NCI-H1436 (cell line): ENCODE measurements around the gene SENP5.
A peak's percentile ranks its signal among the peaks of the same experiment; 100 is the strongest.

Source experiments
- DNase-seq: peaks from one replicate; lab custom pipeline; 2025; lab: John Stamatoyannopoulos, UW

Gene SENP5

DNA sequence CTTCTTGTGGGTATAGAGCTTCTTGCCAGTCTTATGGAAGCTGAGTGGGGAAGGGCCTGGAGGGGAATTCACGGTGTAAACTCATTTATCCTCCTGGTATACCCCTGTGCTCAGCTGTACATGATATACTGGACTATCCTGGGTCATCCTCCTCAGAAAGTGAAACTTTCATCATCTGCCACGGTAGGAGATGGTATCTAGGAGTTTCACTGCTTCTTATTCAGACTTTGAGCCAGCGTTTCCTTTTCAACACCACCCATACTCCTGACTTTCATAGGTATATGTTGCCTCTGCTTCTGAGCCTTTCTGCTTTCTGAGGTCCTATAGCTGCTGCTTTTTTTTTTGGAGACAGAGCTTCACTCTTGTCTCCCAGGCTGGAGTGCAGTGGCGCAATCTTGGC is 15.6 kb downstream of the SENP5 start:
- DNase-seq = no peak

DNA sequence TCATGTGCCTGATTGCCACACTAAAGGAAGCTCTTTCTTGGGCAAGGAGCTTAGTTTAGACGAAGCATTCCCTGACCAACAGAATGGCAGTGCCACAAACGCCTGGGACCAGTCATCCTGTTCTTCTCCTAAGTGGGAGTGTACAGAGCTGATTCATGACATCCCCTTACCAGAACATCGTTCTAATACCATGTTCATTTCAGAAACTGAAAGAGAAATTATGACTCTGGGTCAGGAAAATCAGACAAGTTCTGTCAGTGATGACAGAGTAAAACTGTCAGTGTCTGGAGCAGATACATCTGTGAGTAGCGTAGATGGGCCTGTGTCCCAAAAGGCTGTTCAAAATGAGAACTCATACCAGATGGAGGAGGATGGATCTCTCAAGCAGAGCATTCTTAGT is 18.4 kb downstream of the SENP5 start:
- DNase-seq = no peak

DNA sequence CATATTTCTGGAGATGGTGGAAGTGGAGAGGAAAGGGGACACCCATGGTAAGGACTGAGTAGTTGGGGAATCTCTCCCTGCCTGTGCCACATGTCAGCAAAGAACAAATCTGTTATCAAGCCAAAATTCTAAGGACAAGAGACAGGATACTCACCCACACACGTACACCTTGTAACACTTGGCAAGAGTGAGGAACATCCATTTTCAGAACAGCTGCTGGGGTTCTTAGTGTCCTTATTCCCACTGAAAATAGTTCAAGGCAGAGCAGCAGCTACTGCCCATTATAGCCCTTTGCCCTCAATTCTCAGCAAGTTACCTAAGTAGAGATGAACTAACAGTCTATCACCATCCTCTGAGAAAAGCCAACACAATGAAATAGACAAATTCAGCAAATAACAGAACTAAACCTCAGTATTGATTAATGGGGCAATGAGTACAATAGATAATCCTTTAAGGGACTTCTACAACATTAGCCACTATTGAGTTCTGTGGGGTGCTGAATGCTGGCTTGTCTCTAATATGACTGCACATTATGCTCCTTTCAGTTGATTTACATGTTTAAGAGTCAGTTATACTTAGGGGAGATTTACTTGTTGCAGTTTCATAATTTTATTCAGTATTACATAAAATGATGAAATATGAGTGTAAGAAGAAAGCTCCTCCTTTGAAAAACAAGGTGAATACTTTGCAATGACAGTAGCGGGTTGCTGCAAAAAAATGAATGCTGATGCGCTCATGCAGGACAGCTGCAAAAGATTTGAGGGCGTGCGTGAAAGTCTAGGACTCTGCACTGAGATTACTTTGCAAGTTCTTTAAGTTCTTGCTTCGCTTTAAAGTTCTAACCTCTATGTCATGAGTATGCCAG is 22.4 kb downstream of the SENP5 start:
- DNase-seq = no peak

DNA sequence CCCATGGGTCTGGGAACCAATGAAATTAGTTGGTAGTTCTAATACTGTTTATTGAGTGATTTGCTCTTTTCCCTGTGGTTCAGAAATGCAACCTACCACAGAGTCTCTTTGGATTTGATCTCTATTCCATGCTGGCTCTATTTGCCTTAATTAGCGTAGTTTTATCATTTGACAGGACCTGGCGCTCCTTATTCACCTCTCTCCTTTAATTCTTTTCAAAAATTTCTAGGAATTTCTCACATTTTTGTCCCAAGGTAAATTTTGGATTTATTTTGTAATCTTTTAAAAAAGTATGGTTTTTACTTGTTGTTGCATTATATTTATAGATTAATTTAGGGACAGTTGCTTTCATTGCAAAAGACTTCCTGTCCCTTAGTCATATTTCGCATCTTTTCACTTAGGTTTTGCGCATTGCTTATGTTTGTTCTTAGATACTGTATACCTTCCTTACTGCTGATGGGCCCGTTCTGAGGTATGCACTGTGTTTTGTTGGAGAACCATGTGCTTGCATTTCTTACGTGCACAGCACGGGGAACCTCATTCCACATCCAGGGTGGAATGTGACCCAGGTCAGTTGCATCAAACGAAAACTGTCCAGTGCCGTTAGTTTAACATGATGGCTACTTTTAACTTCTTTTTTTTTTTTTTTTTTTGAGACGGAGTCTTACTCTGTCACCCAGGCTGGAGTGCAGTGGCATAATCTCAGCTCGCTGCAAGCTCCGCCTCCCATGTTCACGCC is 27.0 kb downstream of the SENP5 start:
- DNase-seq = no peak

DNA sequence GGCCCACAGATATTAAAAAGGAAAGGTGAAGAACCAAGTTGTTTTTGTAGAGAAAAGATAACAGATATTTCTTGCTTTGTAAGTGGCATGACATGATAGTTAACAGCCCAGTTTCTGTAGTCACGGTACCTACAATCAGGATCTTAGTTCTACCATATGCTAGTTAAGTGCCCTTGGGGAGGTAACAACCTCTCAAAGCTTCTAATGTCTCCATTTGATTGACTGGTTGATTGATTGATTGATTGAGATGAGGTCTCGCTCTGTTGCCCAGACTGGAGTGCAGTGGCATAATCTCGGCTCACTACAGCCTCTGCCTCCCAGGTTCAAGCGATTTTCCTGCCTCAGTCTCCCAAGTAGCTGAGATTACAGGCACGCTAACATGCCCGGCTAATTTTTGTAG is 28.5 kb downstream of the SENP5 start:
- DNase-seq = no peak

DNA sequence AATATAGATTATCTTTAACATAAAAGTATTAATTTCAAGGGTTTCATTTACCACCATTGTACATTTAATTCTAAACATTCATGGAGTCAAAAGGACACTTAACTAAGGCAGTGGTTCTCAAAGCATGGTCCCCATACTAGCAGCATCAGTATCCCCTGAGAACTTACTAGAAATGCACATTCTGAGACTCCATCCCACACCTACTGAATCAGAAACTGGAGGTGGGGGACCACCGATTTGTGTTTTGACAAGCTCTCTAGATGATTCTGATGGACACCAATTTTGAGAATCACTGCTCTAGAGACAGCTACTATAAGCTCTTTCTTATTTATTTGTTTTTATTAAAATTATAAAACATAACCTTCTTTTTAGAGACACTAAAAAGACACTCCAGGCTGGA is 34.0 kb downstream of the SENP5 start:
- DNase-seq = no peak

DNA sequence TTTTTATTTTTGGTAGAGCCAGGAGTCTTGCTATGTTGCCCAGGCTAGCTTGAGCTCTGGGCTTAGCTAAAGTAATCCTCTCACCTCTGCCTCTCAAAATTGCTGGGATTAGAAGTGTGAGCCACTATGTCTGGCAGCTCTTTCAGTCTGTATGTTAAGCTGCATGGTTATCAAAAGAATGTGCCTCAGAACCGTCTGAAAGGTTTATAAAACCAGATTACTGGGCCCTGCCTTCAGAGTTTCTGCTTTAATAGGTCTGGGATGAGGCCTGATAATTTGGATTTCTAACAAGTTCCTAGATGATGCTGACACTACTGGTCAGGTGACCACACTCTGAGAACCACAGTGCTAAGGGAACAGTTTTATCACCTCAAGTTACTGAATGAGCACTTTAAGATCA is 34.6 kb downstream of the SENP5 start:
- no peak for DNase-seq

DNA sequence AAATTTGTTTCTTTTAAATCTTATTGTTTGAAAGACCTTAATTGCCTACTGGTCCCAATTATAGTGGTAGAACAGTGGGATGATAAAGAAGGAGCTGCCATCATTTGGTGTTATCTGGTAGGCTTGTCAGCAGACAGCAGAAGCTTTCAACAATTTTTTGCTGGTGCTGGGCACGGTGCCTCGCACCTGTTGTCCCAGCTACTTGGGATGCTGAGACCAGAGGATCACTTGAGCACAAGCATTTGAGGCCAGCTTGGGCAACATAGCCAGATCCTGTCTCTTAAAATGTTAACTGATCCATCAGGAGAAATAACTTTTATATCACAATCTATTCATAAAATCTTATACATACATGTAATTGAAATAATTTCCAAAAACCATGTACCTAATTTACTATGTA is 36.0 kb downstream of the SENP5 start:
- DNase-seq = no peak

DNA sequence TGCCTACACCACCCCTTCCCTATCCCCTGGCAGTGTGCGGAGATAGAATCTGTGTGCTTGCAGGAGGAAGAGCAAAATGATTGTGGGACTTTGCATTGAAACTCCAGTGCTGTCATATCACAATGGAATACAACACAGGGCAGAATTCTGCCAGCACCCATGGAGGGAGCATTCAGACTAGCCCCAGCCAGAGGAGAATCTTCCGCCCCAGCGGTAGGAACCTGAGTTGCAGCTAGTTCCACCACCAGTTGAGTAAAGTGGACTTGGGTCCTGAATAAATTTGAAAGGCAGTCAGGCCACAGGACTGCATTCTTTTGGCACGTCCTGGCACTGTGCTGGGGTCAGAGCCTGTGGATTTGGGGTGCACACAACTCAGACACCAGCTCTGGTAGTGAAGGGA is 47.1 kb downstream of the SENP5 start:
- DNase-seq = no peak

DNA sequence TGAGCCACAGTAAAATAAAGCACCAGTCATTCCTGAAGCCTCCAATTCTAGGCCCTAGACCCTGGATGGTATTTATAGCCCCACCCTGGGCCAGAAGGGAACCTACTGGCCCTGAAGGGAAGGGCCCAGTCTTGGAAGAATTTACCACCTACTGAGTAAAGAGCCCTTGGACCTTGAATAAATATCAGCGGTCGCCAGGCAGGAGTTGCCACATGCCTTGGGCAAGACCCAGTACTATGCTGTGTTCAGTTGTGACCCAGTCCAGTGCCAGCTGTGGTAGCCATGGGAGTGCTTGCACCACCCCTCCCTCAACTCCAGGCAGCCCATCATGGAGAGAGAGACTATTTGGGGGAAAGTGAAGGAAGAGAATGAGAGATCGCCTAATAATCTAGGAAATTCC is 47.7 kb downstream of the SENP5 start:
- DNase-seq = no peak

DNA sequence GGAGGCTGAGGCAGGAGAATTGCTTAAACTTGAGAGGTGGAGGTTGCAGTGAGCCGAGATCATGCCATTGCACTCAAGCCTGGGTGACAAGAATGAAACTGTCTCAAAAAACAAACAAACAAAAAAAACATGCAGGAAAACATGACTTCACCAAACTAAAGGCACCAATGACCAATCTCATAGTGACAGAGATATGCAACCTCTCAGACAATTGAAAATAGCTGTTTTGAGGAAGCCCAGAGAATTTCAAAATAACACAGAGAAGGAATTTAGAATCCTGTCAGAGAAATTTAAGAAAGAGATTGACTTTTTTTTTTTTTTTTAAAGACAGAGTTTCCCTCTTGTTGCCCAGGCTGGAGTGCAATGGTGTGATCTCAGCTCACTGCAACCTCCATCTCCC is 48.5 kb downstream of the SENP5 start:
- no peak for DNase-seq

DNA sequence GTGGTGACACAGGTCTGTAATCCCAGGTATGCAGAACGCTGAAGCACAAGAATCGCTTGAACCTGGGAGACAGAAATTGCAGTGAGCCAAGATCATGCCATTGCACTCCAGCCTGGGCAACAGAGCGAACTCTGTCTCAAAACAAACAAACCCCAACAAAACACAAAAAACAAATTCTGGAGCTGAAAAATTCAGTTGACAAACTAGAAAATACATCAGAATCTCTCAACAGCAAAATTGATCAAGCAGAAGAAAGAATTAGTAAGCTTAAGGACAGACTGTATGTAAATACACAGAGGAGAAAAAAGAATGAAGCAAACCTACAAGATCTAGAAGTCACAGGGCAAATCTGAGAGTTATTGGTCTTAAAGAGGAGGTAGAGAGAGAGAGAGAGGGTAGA is 49.3 kb downstream of the SENP5 start:
- no peak for DNase-seq

DNA sequence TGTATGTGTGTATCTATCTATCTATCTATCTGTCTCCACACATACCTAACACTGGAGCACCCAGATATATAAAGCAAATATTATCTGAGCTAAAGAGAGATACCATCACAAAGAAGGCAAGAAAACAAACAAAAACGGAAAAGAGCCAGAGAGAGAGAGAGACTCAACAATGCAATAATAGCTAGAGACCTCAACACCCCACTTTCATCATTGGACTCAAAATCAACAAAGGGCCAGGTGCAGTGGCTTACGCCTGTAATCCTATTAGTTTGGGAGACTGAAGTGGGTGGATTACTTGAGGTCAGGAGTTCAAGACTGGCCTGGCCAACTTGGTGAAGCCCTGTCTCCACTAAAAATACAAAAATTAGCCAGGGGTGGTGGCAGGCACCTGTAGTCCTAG is 51.2 kb downstream of the SENP5 start:
- DNase-seq = no peak

DNA sequence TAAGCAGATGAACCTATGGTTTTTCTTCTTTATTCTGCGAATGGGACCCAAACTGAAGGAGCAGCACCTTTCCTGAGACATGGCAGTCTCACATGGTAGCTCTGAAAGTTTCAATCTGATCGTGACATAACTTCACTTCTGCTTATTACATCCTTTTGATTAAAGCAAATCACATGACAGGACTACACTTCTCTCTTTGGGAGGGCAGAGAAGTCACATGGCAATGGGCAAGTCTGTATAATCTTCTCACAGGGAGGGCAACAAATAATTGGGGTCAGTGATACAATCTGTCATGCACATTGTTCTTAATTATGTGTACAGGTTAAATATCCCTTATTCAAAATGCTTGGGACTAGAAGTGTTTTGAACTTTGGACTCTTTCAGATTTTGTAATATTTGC is 53.0 kb downstream of the SENP5 start:
- DNase-seq = no peak

DNA sequence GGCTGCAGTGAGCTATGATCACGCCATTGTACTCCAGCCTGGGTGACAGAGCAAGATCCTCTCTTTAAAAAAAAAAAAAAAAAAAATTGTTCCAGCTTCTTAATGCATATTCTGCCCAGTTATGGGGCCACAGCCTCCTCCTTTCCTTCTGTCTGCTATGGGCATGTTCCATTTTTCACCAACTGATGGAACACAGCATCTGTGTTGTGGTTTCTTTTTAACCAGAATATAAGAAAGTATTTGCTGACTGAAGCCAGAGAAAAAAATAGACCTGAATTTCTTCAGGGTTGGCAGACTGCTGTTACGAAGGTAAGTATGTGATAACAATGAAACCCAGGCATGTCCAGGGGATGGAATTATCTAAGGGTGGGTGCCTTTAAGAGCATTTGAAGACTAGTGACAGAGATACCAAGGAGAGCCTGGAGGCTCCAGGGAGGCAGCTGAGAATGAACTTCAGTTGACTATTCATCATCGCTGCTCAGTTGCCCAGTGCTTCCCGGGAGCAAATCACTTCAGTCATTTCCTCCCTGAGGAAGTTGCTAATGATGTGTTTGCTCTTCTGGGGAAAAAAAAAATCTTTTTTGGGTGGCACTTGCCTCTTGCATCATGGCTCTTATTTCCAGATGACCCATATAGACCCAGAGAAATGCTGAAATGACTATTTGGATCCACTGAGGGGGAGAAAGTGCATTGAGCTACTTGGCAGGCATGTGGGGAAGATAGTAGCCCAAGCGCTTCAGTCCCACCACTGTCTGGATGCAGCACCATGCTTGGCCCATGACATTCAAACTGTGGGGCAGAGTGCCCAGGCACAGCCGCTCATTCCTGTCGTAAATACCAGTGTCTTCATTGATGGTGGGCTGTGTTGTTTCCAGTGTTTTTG is 60.1 kb downstream of the SENP5 start:
- no peak for DNase-seq

DNA sequence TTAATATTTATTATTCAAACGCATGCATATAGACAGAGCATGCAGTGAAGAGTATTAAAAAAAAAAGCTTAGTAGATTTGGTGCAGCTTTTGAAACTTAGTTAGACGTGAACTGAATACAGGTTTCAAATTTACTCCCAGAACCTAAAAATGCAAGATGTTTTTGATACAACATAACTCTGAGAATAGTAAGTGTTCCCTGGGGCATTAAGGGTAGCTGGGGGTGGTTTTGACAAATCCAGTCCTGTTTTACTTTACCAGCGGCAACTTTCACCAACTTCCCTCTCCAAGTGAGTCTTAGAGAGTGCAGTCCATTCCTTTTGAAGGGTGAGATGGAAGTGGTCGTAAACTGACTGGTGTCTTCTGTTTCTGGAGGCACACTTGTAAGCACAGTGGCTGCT is 63.4 kb downstream of the SENP5 start:
- DNase-seq = no peak

DNA sequence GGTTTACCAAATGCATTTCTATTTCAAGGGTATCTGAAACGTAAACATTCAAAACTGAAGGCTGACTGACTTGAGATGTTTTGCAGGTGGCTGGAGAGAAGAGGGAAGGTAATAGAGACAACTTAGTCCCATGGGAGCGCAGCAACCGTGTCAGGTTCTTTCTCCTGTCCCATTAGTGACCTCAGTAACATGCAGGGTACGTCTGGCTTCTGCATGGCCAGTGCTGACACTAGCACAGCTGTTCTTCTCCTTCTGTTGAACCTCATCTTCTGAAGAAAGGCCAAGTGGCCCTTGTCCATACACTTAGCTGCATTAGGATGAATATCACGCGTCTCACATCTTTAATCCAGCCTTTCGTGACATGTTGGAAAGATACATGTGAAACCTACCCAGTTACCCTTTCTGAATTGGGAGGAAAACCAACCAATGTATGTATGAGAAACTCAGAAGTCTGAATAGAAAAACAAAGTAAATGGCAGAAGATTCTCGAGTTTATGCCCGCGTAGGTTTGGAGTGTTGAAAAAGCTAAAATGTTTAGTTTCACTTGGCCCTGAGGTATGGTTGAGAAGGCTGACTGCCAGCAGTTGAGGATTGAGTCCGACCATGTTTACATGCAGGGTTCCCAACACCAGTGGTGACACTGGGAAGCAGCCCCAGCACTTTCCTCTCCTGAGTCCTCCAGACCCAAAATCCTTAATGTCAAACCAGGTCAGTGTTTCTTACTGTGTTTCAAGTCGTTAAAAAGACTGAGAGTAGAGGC is 64.3 kb downstream of the SENP5 start:
- no peak for DNase-seq

DNA sequence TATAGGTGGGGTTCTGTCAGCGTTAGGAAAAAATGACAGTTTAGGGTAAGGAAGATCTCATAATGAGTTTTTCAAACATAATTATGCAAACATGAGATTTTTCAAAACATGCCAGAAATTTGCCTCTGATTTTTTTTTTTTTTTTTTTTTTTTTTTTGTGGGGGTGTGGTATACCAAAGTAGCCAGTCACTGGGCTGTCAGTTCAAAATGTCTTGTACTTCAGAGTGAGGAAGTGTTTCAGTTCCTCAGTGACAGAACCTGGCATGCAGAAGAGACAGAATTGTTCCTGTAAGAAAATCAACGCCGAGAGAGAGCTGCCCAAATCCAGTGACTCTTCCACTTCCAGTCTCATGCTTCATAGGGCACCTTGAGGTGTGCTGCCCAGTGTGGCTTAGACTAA is 64.9 kb downstream of the SENP5 start:
- DNase-seq = no peak

DNA sequence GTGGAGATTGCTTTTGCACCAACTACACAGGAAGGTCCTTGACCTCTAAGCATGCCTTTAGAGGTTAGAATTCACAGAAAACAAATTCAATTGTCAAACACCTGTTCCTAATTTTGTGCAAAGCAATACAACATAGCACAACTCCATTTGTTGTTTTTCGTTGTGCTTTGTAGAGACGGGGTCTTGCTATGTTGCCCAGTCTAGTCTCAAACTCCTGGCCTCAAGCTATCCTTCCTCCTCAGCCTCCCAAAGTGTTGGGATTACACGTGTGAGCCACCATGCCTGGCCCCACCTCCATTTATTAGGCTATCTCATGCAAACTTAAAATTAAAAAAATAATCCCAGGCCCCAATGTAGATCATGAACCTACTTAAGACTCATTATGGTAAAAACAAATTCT is 68.6 kb downstream of the SENP5 start:
- DNase-seq = no peak

DNA sequence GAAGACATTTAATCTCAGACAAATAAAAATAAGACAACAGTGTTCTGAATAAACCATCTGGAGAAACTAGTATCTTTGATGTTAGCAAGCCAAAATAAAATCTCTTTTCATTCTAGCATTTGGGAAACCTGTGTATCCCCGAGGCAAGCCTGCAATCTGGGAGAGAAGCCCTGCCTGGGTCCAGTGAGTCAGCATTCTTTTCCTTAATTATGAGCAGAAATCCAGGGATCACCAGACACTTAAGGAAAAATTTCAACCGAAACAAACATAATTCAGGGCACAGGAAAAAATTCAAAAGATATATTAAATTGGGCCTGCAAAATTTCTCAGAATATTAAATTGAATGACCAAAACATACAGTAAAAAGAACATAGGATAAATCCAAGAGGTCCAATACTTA is 70.4 kb downstream of the SENP5 start:
- no peak for DNase-seq

DNA sequence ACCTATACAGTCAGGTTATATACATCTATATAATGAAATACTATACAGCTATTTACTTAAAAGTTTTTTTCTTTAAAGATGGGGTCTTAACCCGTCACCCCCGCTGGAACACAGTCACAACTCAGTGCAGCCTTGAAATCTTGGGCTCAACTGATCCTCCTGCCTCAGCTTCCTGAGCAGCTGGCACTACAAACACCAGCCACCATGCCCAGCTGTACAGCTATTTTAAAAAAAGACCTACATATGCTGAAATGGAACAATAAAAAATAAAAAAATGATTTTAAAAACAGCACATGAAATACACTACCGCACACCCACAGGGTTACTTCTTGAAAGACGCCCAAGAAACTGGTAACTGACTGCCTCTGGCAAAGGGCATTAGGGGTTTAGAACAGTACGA is 70.9 kb downstream of the SENP5 start:
- no peak for DNase-seq

DNA sequence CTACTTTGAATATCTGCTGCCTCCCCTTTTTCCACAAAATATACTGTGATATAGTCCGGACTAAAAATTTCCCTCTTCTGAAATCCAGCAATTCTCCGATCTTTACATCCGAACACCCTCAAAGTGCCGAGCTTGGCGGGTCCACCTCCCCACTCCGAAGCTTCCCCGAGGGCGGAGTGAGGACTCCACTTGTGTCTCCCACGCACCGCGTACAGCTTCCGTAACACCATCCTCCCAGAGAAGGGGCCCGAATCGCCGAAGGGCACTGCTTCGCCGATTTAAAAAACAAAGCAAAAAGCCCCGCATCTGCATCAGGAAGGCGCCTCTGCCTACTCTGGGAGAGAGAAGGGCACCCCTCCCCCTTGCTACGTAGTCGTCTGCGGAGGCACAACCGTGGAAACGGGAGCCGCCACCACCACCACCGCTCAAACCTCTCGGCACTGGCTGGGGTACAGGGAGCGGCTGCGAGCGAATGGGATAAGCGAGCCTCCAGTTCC is 74.1 kb downstream of the SENP5 start:
- peak; percentile 35 for DNase-seq
